WTC11 (cell line): ENCODE results near the gene ITPR3. TPM values are rescaled to one million over a fixed set of nuclear protein-coding genes. Genes with fewer than 3 reads are reported as not detected.

Experiments used
- ATAC-seq: fragments of 200-7000 bp; cut with Tn5 transposase; 2 replicates; pipeline ENCODE4 v1.10.0; 2021; ENCODE audit warnings: mild to moderate bottlenecking, moderate library complexity
- CTCF ChIA-PET: fragments of 300-600 bp; sonication (Branson Sonifier 250); formaldehyde crosslinking; loops from one replicate; lab custom pipeline; 2021; ENCODE audit warnings: antibody characterized with exemption; lab: Charles Lee
- POLR2A ChIA-PET: fragments of 350-600 bp; sonication (Branson Sonifier 250); formaldehyde crosslinking; loops from one replicate; lab custom pipeline; 2021; ENCODE audit warnings: antibody characterized with exemption; lab: Charles Lee
- DNase-seq: peaks from one replicate; pipeline ENCODE4 v3.0.0; 2021; ENCODE audit warnings: low spot score
- H3K27ac Mint-ChIP-seq: 2 replicates; pipeline ENCODE4 v1.8.0; 2021; ENCODE audit warnings: mixed read lengths
- H3K27me3 Mint-ChIP-seq: 2 replicates; pipeline ENCODE4 v1.8.0; 2021; ENCODE audit warnings: low read depth, mild to moderate bottlenecking, moderate library complexity, mixed read lengths
- H3K36me3 Mint-ChIP-seq: 2 replicates; pipeline ENCODE4 v1.8.0; 2021; ENCODE audit warnings: mixed read lengths
- H3K4me1 Mint-ChIP-seq: 2 replicates; pipeline ENCODE4 v1.8.0; 2022; ENCODE audit warnings: mixed read lengths
- H3K4me3 Mint-ChIP-seq: 2 replicates; pipeline ENCODE4 v1.8.0; 2021; ENCODE audit warnings: mild to moderate bottlenecking, moderate library complexity, mixed read lengths
- H3K9me3 Mint-ChIP-seq: 2 replicates; pipeline ENCODE4 v1.8.0; 2021; ENCODE audit warnings: mixed read lengths
- ARID4B ChIP-seq: sonication (generic); formaldehyde crosslinking; IDR thresholded peaks from 2 replicates; pipeline ENCODE4 v1.8.0; 2023; ENCODE audit warnings: missing genetic modification reagents, mild to moderate bottlenecking, borderline replicate concordance
- ATF1 ChIP-seq: sonication (generic); formaldehyde crosslinking; IDR thresholded peaks from 2 replicates; pipeline ENCODE4 v1.8.1; 2023; ENCODE audit warnings: mild to moderate bottlenecking, moderate library complexity, missing genetic modification reagents
- CREB1 ChIP-seq: sonication (generic); formaldehyde crosslinking; IDR thresholded peaks from 2 replicates; pipeline ENCODE4 v1.8.0; 2023; ENCODE audit warnings: mild to moderate bottlenecking, missing genetic modification reagents
- ESRRA ChIP-seq: sonication (generic); formaldehyde crosslinking; IDR thresholded peaks from 2 replicates; pipeline ENCODE4 v1.8.1; 2022; ENCODE audit warnings: mild to moderate bottlenecking, missing genetic modification reagents, borderline replicate concordance
- GRHL2 ChIP-seq: fragments of 250-450 bp; sonication (Bioruptor Pico); IDR thresholded peaks from 2 replicates; pipeline ENCODE4 v1.8.0; 2022; ENCODE audit warnings: mild to moderate bottlenecking, moderate library complexity; ENCODE audit not compliant: insufficient replicate concordance, severe bottlenecking
- HMGXB4 ChIP-seq: sonication (generic); formaldehyde crosslinking; IDR thresholded peaks from 2 replicates; pipeline ENCODE4 v1.8.1; 2023; ENCODE audit warnings: mild to moderate bottlenecking, moderate library complexity, missing genetic modification reagents
- KAT7 ChIP-seq: sonication (generic); formaldehyde crosslinking; IDR thresholded peaks from 2 replicates; pipeline ENCODE4 v1.8.1; 2023; ENCODE audit warnings: missing genetic modification reagents, mild to moderate bottlenecking, borderline replicate concordance
- MXD4 ChIP-seq: fragments of 250-450 bp; sonication (Bioruptor Pico); IDR thresholded peaks from 2 replicates; pipeline ENCODE4 v1.8.0; 2021; ENCODE audit warnings: mild to moderate bottlenecking, moderate library complexity, borderline replicate concordance
- MYBL2 ChIP-seq: sonication (generic); formaldehyde crosslinking; IDR thresholded peaks from 2 replicates; pipeline ENCODE4 v1.8.1; 2023; ENCODE audit warnings: mild to moderate bottlenecking, moderate library complexity, missing genetic modification reagents
- NFATC4 ChIP-seq: fragments of 250-450 bp; sonication (Bioruptor Pico); IDR thresholded peaks from 2 replicates; pipeline ENCODE4 v1.9.0; 2021; ENCODE audit warnings: mild to moderate bottlenecking
- NFYB ChIP-seq: sonication (generic); formaldehyde crosslinking; conservative IDR thresholded peaks from 2 replicates; pipeline ENCODE4 v1.8.0; 2022; ENCODE audit warnings: low read depth, missing genetic modification reagents
- PRDM15 ChIP-seq: sonication (generic); formaldehyde crosslinking; IDR thresholded peaks from 2 replicates; pipeline ENCODE4 v1.8.0; 2022; ENCODE audit warnings: missing genetic modification reagents
- SOX15 ChIP-seq: fragments of 250-450 bp; sonication (Bioruptor Pico); IDR thresholded peaks from 2 replicates; pipeline ENCODE4 v1.9.0; 2021; ENCODE audit warnings: mild to moderate bottlenecking
- USF2 ChIP-seq: sonication (generic); formaldehyde crosslinking; IDR thresholded peaks from 2 replicates; pipeline ENCODE4 v1.8.1; 2023; ENCODE audit warnings: mild to moderate bottlenecking, missing genetic modification reagents, moderate library complexity
- total RNA-seq: library from RNA; stranded (reverse); gene quantifications from 3 replicates; pipeline ENCODE4 v1.2.3, GENCODE V29; 2021
- TF ChIP-seq, protein P1 (sequence below): sonication (generic); formaldehyde crosslinking; conservative IDR thresholded peaks from 2 replicates; pipeline ENCODE4 v1.8.1; 2023; ENCODE audit warnings: mild to moderate bottlenecking, low read depth, missing genetic modification reagents, moderate library complexity
- TF ChIP-seq, protein P2 (sequence below): sonication (generic); formaldehyde crosslinking; IDR thresholded peaks from 2 replicates; pipeline ENCODE4 v1.8.1; 2023; ENCODE audit warnings: mild to moderate bottlenecking, missing genetic modification reagents, moderate library complexity

ITPR3 gene
- total RNA-seq, 1 experiment from 2014 or later: 47.3 TPM

GRCh38 chr6:33729059-33729458 is 107.9 kb downstream of the ITPR3 start:
- Mint-ChIP-seq H3K4me3 (no peak overlapping the region), H3K36me3 (no peaks in the 10 kb centered on the region), H3K9me3 (no peaks in the 10 kb centered on the region), H3K4me1 (peaks cover 18% of the 10 kb centered on the region), H3K27me3 (no peaks in the 10 kb centered on the region), H3K27ac (no peak overlapping the region)
- POLR2A ChIA-PET: no interaction called here
- no peak for ATAC-seq
- TF ChIP-seq ARID4B (CRISPR knock-in tag) (no peak), CREB1 (CRISPR knock-in tag) (no peak), NFYB (CRISPR knock-in tag) (no peak), MYBL2 (CRISPR knock-in tag) (no peak), ESRRA (CRISPR knock-in tag) (no peak), ATF1 (no peak), PRDM15 (CRISPR knock-in tag) (no peak), NFATC4 (CRISPR knock-in tag) (no peak), HMGXB4 (CRISPR knock-in tag) (no peak), MXD4 (CRISPR knock-in tag) (no peak), GRHL2 (CRISPR knock-in tag) (no peak), KAT7 (CRISPR knock-in tag) (no peak), SOX15 (CRISPR knock-in tag) (no peak), USF2 (CRISPR knock-in tag) (no peak)
- TF ChIP-seq, protein P1, sequence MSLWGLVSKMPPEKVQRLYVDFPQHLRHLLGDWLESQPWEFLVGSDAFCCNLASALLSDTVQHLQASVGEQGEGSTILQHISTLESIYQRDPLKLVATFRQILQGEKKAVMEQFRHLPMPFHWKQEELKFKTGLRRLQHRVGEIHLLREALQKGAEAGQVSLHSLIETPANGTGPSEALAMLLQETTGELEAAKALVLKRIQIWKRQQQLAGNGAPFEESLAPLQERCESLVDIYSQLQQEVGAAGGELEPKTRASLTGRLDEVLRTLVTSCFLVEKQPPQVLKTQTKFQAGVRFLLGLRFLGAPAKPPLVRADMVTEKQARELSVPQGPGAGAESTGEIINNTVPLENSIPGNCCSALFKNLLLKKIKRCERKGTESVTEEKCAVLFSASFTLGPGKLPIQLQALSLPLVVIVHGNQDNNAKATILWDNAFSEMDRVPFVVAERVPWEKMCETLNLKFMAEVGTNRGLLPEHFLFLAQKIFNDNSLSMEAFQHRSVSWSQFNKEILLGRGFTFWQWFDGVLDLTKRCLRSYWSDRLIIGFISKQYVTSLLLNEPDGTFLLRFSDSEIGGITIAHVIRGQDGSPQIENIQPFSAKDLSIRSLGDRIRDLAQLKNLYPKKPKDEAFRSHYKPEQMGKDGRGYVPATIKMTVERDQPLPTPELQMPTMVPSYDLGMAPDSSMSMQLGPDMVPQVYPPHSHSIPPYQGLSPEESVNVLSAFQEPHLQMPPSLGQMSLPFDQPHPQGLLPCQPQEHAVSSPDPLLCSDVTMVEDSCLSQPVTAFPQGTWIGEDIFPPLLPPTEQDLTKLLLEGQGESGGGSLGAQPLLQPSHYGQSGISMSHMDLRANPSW (CRISPR knock-in tag): no peak
- TF ChIP-seq, protein P2, sequence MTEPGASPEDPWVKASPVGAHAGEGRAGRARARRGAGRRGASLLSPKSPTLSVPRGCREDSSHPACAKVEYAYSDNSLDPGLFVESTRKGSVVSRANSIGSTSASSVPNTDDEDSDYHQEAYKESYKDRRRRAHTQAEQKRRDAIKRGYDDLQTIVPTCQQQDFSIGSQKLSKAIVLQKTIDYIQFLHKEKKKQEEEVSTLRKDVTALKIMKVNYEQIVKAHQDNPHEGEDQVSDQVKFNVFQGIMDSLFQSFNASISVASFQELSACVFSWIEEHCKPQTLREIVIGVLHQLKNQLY (CRISPR knock-in tag): no peak
- CTCF ChIA-PET: interaction anchor here (1.1 kb wide), 2 partner anchors 14 to 43 kb away, joined by 3 to 4 read pairs; no protein-coding TSS in a partner anchor
- no peak for DNase-seq
